Endothelial cell of umbilical vein (primary cell): ENCODE results near the gene RER1. TPM values are rescaled to one million over a fixed set of nuclear protein-coding genes. Genes with fewer than 3 reads are reported as not detected.
A peak's percentile ranks its signal among the peaks of the same experiment; 100 is the strongest.

Experiments
- BruUV-seq: library from RNA; stranded (reverse); fragments of 400-500 nt; replicated peaks from 2 replicates; lab custom pipeline; 2021; lab: Mats Ljungman, UMichigan
- CTCF ChIA-PET: fragments of 300-600, 350-600 bp; sonication (Branson Sonifier 250); formaldehyde crosslinking; loops from one replicate; lab custom pipeline; 2021; ENCODE audit warnings: antibody characterized with exemption, inconsistent platforms; lab: Charles Lee
- POLR2A ChIA-PET: fragments of 300-600, 350-600 bp; sonication (Branson Sonifier 250); formaldehyde crosslinking; loops from one replicate; lab custom pipeline; 2021; ENCODE audit warnings: antibody characterized with exemption, inconsistent platforms; lab: Charles Lee
- DNase-seq: peaks from one replicate; pipeline ENCODE4 v3.0.0-alpha.2; 2011; ENCODE audit warnings: low read depth, low spot score
- FAIRE-seq: peaks from 2 replicates; lab custom pipeline; 2011; peaks lifted over from hg19 to GRCh38; lab: Jason Lieb, UNC
- H2AFZ ChIP-seq: 2 replicates; pipeline ENCODE4 v1.6.0; 2012; ENCODE audit warnings: low read depth, low read length, control low read depth, inconsistent platforms
- H3K27ac ChIP-seq: 2 replicates; pipeline ENCODE4 v1.5.1; 2011; ENCODE audit warnings: low read depth, mild to moderate bottlenecking, control low read depth, low read length, moderate library complexity; ENCODE audit not compliant: insufficient read depth
- H3K27me3 ChIP-seq, 2 experiments: 2 replicates each; pipeline versions ENCODE4 v1.6.0 to v1.6.1; 2011; ENCODE audit warnings: low read length in 2 of 2, mixed read lengths in 1 of 2; ENCODE audit not compliant: control insufficient read depth in 2 of 2, insufficient read depth in 2 of 2
- H3K36me3 ChIP-seq, 2 experiments: 2 replicates in 1 of 2; 3 replicates in 1 of 2; pipeline ENCODE4 v1.5.1; 2011; ENCODE audit warnings: low read length in 2 of 2, mild to moderate bottlenecking in 1 of 2, moderate library complexity in 1 of 2; ENCODE audit not compliant: control insufficient read depth in 2 of 2, insufficient read depth in 2 of 2; ENCODE audit errors: extremely low read depth in 1 of 2
- H3K4me1 ChIP-seq: 3 replicates; pipeline ENCODE4 v1.5.1; 2011; ENCODE audit warnings: mild to moderate bottlenecking, low read length; ENCODE audit not compliant: control insufficient read depth, insufficient read depth; ENCODE audit errors: extremely low read depth
- H3K4me2 ChIP-seq: 2 replicates; pipeline ENCODE4 v1.6.1; 2011; ENCODE audit warnings: low read length, control low read depth, mixed read lengths; ENCODE audit not compliant: insufficient read depth
- H3K4me3 ChIP-seq, 3 experiments: fragments of 200-600 bp in 1 of 3; sonication (generic), shearing (Covaris generic) in 1 of 3; replicated peaks in 1 of 3; 2 replicates each; pipeline ENCODE4 v1.5.1; 2011 to 2016; ENCODE audit warnings: control low read depth in 3 of 3, low read length in 3 of 3, mild to moderate bottlenecking in 2 of 3, inconsistent platforms in 1 of 3, low read depth in 1 of 3, moderate library complexity in 1 of 3; ENCODE audit not compliant: insufficient read depth in 1 of 3
- H3K79me2 ChIP-seq: 2 replicates; pipeline ENCODE4 v1.6.0; 2012; ENCODE audit warnings: low read length, inconsistent platforms; ENCODE audit not compliant: control insufficient read depth, insufficient read depth
- H3K9ac ChIP-seq: replicated peaks from 2 replicates; pipeline ENCODE3; 2011; ENCODE audit warnings: low read length, control low read depth; ENCODE audit not compliant: insufficient read depth; ENCODE audit errors: extremely low read depth
- H3K9me1 ChIP-seq: replicated peaks from 3 replicates; pipeline ENCODE4 v1.6.0; 2011; ENCODE audit warnings: mild to moderate bottlenecking, low read length; ENCODE audit not compliant: control insufficient read depth, insufficient read depth; ENCODE audit errors: extremely low read depth
- H3K9me3 ChIP-seq: replicated peaks from 2 replicates; pipeline ENCODE4 v1.5.1; 2012; ENCODE audit warnings: low read length, inconsistent platforms; ENCODE audit not compliant: control insufficient read depth, insufficient read depth
- H4K20me1 ChIP-seq: replicated peaks from 2 replicates; pipeline ENCODE3; 2011; ENCODE audit warnings: mild to moderate bottlenecking, low read length; ENCODE audit not compliant: control insufficient read depth, insufficient read depth; ENCODE audit errors: extremely low read depth
- CTCF ChIP-seq, 2 donors: IDR thresholded peaks; 1 replicate in 1 of 2; 2 replicates in 1 of 2; pipeline ENCODE4 v1.5.1; 2011; ENCODE audit warnings: low read length in 2 of 2, mild to moderate bottlenecking in 2 of 2, moderate library complexity in 2 of 2, control low read depth in 1 of 2, inconsistent platforms in 1 of 2, low read depth in 1 of 2; ENCODE audit not compliant: insufficient read depth in 1 of 2; ENCODE audit errors: extremely low read depth in 1 of 2
- EZH2 ChIP-seq: IDR thresholded peaks from 2 replicates; pipeline ENCODE4 v1.6.1; 2012; ENCODE audit warnings: borderline replicate concordance, low read depth, mild to moderate bottlenecking, moderate library complexity, low read length, inconsistent platforms; ENCODE audit not compliant: severe bottlenecking
- FOS ChIP-seq: IDR thresholded peaks from 2 replicates; pipeline ENCODE4 v1.6.1; 2011; ENCODE audit warnings: mild to moderate bottlenecking, low read length, moderate library complexity, borderline replicate concordance; ENCODE audit not compliant: insufficient read depth
- GATA2 ChIP-seq: IDR thresholded peaks from 2 replicates; pipeline ENCODE4 v1.7.0; 2011; ENCODE audit warnings: low read depth, mild to moderate bottlenecking, moderate library complexity, mixed read lengths, low read length; ENCODE audit not compliant: insufficient read length, insufficient read depth
- JUN ChIP-seq: IDR thresholded peaks from 2 replicates; pipeline ENCODE4 v1.6.1; 2011; ENCODE audit warnings: borderline replicate concordance, low read depth; ENCODE audit not compliant: insufficient read length, insufficient read depth
- MAX ChIP-seq: IDR thresholded peaks from 2 replicates; pipeline ENCODE4 v1.6.1; 2011; ENCODE audit not compliant: insufficient read depth, insufficient read length
- POLR2AphosphoS5 ChIP-seq: IDR thresholded peaks from 2 replicates; pipeline ENCODE4 v1.6.1; 2012; ENCODE audit warnings: low read depth, mild to moderate bottlenecking, control low read depth, low read length, moderate library complexity; ENCODE audit not compliant: insufficient read depth
- dilution Hi-C: fragments of 300-500 bp; cut with MboI; formaldehyde crosslinking; loops from one replicate; pipeline ENCODE4 v1.15.0; 2019; ENCODE audit warnings: low sequenced_read_pairs; ENCODE audit not compliant: extremely low pct_ligation_motif_present
- intact Hi-C: fragments of 100-400 bp; cut with micrococcal nuclease; formaldehyde crosslinking; loops from one replicate; pipeline ENCODE4 v1.10.0; 2022
- polyA plus RNA-seq, 4 experiments: library from polyadenylated mRNA; depleted of rRNA in 3 of 4; stranded (reverse) in 3 of 4; unstranded in 1 of 4; fragments of >200 nt; gene quantifications; 2 replicates each; pipeline versions ENCODE4 v1.2.1 to v1.2.3, GENCODE V29; 2011 to 2012; ENCODE audit warnings: missing spikeins in 1 of 4
- total RNA-seq: library from RNA; stranded (reverse); gene quantifications from 2 replicates; pipeline ENCODE4 v1.2.3, GENCODE V29; 2021

RER1 gene
- total and polyA plus RNA-seq, 2 donors (not counting 3 experiments of a cell fraction or from before 2014, with no cell fraction given), result 179 to 292 TPM

GRCh38 chr1:2360588-2361364, 30.9 kb upstream of the RER1 start:
- ChIA-PET CTCF (interaction anchor here (1.1 kb wide), 1 partner anchor 21 kb away, joined by 4 read pairs; no protein-coding TSS in a partner anchor), POLR2A (interaction anchor here (0.6 kb wide), 1 partner anchor 171 kb away, joined by 3 read pairs; no protein-coding TSS in a partner anchor)
- no peaks in the 10 kb centered on the region for H3K36me3 ChIP-seq
- no TSS peak for BruUV-seq
- H2AFZ ChIP-seq, result no peak overlapping the region
- H3K27ac ChIP-seq, result no peak overlapping the region
- H3K9ac ChIP-seq, result no peak overlapping the region
- FAIRE-seq, result peak; percentile 28
- H3K4me3 ChIP-seq, result no peak overlapping the region
- H3K27me3 ChIP-seq, result no peaks in the 10 kb centered on the region
- intact Hi-C loops, result no loop called here
- no peaks in the 10 kb centered on the region for H3K79me2 ChIP-seq
- dilution Hi-C loops, result no loop called here
- no peak for TF ChIP-seq EZH2
- no peak for TF ChIP-seq POLR2AphosphoS5
- no peak for TF ChIP-seq GATA2
- TF ChIP-seq CTCF (IDR thresholded peaks at IDR 0.05; ENCODE audit: extremely low read depth in 1 of 2, insufficient read depth in 1 of 2, low read depth in 1 of 2, low read length in 2 of 2), result no peak
- TF ChIP-seq JUN, result no peak
- no peak for TF ChIP-seq MAX
- TF ChIP-seq FOS, result no peak
- no peaks in the 10 kb centered on the region for H3K9me3 ChIP-seq
- H4K20me1 ChIP-seq, result no peaks in the 10 kb centered on the region
- H3K9me1 ChIP-seq, result no peaks in the 10 kb centered on the region
- DNase-seq, result peak; percentile 62
- no peak overlapping the region for H3K4me2 ChIP-seq
- H3K4me1 ChIP-seq, result no peaks in the 10 kb centered on the region
